Neural progenitor cell (in vitro differentiated cells): Measurements from ENCODE around the gene MN1. TPM values are rescaled to one million over a fixed set of nuclear protein-coding genes. Genes with fewer than 3 reads are reported as not detected.

Source experiments
- DNase-seq: peaks from one replicate; pipeline ENCODE4 v3.0.0-alpha.2; 2016; ENCODE audit warnings: low spot score
- H2AFZ ChIP-seq: fragments of 200-600 bp; sonication (generic); replicated peaks from 2 replicates; pipeline ENCODE4 v1.6.1; 2016; ENCODE audit warnings: antibody characterized with exemption
- H3F3A ChIP-seq: fragments of 200-600 bp; sonication (generic); 2 replicates; pipeline ENCODE4 v1.6.1; 2016; ENCODE audit warnings: antibody characterized with exemption, low read depth
- H3K27ac ChIP-seq: fragments of 200-600 bp; sonication (generic); 2 replicates; pipeline ENCODE4 v1.5.1; 2016; ENCODE audit warnings: mild to moderate bottlenecking
- H3K27me3 ChIP-seq: fragments of 200-600 bp; sonication (generic); 2 replicates; pipeline ENCODE4 v1.6.1; 2016; ENCODE audit warnings: mild to moderate bottlenecking, moderate library complexity
- H3K36me3 ChIP-seq: fragments of 200-600 bp; sonication (generic); 2 replicates; pipeline ENCODE4 v1.5.1; 2016
- H3K4me1 ChIP-seq: fragments of 200-600 bp; sonication (generic); 2 replicates; pipeline ENCODE4 v1.6.1; 2016; ENCODE audit warnings: mixed run types
- H3K4me2 ChIP-seq: fragments of 200-600 bp; sonication (generic); 2 replicates; pipeline ENCODE4 v1.6.1; 2016
- H3K4me3 ChIP-seq: fragments of 200-600 bp; sonication (generic); 2 replicates; pipeline ENCODE4 v1.5.1; 2016
- H3K79me2 ChIP-seq: fragments of 200-600 bp; sonication (generic); 2 replicates; pipeline ENCODE4 v1.6.1; 2016; ENCODE audit warnings: low read depth
- H3K9ac ChIP-seq: fragments of 200-600 bp; sonication (generic); 2 replicates; pipeline ENCODE4 v1.6.1; 2016
- H3K9me3 ChIP-seq: fragments of 200-600 bp; sonication (generic); 2 replicates; pipeline ENCODE4 v1.5.1; 2016; ENCODE audit warnings: low read depth
- H4K20me1 ChIP-seq: fragments of 200-600 bp; sonication (generic); 2 replicates; pipeline ENCODE4 v1.6.1; 2016; ENCODE audit warnings: low read depth
- H3K27ac Mint-ChIP-seq: 3 replicates; pipeline ENCODE4 v1.8.0; 2021; ENCODE audit warnings: mixed read lengths
- H3K27me3 Mint-ChIP-seq: 2 replicates; pipeline ENCODE4 v1.8.0; 2022; ENCODE audit warnings: low read depth, mild to moderate bottlenecking, inconsistent platforms, moderate library complexity, mixed read lengths; ENCODE audit not compliant: insufficient read depth
- H3K36me3 Mint-ChIP-seq: 3 replicates; pipeline ENCODE4 v1.8.0; 2021; ENCODE audit warnings: mixed read lengths
- H3K4me1 Mint-ChIP-seq: 3 replicates; pipeline ENCODE4 v1.8.0; 2021; ENCODE audit warnings: mixed read lengths
- H3K4me3 Mint-ChIP-seq: 3 replicates; pipeline ENCODE4 v1.8.0; 2021; ENCODE audit warnings: mild to moderate bottlenecking, moderate library complexity, mixed read lengths
- H3K9me3 Mint-ChIP-seq: 3 replicates; pipeline ENCODE4 v1.8.0; 2020; ENCODE audit warnings: mixed read lengths
- EZH2 ChIP-seq: fragments of 200-600 bp; sonication (generic); IDR thresholded peaks from 2 replicates; pipeline ENCODE4 v1.6.1; 2017; ENCODE audit warnings: antibody characterized with exemption, mild to moderate bottlenecking, moderate library complexity
- EZH2phosphoT487 ChIP-seq: fragments of 200-600 bp; sonication (generic); IDR thresholded peaks from 2 replicates; pipeline ENCODE4 v1.6.1; 2017; ENCODE audit warnings: antibody characterized with exemption
- total RNA-seq: library from RNA; depleted of rRNA; stranded (reverse); fragments of >200 nt; gene quantifications from 2 replicates; pipeline ENCODE4 v1.2.3, GENCODE V29; 2015; ENCODE audit warnings: low replicate concordance
- TF ChIP-seq, protein P1 (sequence below): fragments of 200-600 bp; sonication (generic); IDR thresholded peaks from 2 replicates; pipeline ENCODE4 v1.5.1; 2017; ENCODE audit warnings: antibody characterized with exemption, mild to moderate bottlenecking

MN1 gene
- total RNA-seq, 1 donor from 2014 or later, result 13.3 TPM

DNA sequence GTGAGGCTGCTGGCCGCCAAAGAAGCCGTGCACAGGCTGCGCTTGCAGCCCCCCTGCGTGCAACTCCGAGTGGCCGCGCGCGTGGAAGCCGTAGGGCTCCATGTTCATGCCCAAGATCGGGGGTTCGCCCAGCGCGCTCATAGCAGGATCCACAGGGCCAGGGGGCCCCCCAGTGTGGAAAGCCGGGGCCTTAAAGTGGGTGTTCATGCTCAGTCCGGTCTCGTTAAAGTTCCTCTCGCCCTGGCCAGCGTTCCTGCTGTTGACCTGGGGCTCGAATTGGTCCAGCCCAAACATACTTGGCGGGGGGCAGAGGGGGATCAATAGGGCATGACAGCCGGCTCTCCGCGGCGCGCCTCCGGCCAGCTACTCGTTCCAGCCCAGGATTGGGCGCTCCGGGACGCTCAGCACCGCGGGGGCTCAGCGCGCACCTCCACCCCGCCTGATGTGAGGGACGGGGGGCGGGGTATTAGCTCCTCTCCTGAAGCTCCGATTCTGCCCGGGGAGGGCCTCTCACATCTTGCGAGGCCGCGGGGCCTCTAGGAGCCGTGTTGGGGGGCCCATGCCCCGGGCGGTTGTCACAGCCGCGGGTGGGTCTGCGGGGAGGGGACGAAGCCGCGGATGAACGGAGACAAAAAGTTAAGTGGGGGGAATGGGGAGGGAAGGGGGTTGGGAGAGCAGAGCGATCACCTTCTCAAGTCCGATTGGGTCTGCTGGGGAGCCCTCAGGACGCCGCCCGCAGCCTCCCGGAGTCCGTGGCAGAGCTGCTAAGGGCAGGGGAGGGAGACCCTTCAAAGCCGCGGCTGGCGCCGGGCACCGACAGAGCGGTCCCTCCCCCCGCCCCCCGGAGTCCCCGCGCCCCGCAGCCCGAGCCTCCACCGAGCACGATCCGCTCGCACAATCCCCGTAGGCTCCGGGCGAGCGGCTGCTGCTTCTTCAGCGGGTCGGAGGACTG, 1.0 kb downstream of the MN1 start:
- Mint-ChIP-seq H3K36me3 (peaks cover 10% of the 10 kb centered on the region), H3K4me1 (peaks cover 49% of the 10 kb centered on the region), H3K9me3 (no peaks in the 10 kb centered on the region), H3K27me3 (peaks cover 13% of the 10 kb centered on the region), H3K4me3 (peak overlapping the region; percentile 86), H3K27ac (no peak overlapping the region)
- Histone ChIP-seq H3K4me3 (peak overlapping the region; percentile 68), H3K36me3 (no peaks in the 10 kb centered on the region), H4K20me1 (peaks cover 53% of the 10 kb centered on the region), H3K4me2 (peak overlapping the region; percentile 93), H2AFZ (no peak overlapping the region), H3K27me3 (peaks cover 62% of the 10 kb centered on the region), H3K27ac (no peak overlapping the region), H3K9ac (peak overlapping the region; percentile 5), H3K4me1 (peaks cover 74% of the 10 kb centered on the region), H3K9me3 (no peaks in the 10 kb centered on the region), H3K79me2 (peaks cover 61% of the 10 kb centered on the region), H3F3A (peaks cover 26% of the 10 kb centered on the region)
- peak; percentile 77 for DNase-seq
- TF ChIP-seq, protein P1, sequence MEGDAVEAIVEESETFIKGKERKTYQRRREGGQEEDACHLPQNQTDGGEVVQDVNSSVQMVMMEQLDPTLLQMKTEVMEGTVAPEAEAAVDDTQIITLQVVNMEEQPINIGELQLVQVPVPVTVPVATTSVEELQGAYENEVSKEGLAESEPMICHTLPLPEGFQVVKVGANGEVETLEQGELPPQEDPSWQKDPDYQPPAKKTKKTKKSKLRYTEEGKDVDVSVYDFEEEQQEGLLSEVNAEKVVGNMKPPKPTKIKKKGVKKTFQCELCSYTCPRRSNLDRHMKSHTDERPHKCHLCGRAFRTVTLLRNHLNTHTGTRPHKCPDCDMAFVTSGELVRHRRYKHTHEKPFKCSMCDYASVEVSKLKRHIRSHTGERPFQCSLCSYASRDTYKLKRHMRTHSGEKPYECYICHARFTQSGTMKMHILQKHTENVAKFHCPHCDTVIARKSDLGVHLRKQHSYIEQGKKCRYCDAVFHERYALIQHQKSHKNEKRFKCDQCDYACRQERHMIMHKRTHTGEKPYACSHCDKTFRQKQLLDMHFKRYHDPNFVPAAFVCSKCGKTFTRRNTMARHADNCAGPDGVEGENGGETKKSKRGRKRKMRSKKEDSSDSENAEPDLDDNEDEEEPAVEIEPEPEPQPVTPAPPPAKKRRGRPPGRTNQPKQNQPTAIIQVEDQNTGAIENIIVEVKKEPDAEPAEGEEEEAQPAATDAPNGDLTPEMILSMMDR, result no peak
- TF ChIP-seq EZH2phosphoT487 (no peak), EZH2 (no peak)

- Mint-ChIP-seq H3K27me3 (peaks cover 9% of the 10 kb centered on the region), H3K36me3 (peaks cover 10% of the 10 kb centered on the region), H3K27ac (no peak overlapping the region), H3K9me3 (no peaks in the 10 kb centered on the region), H3K4me1 (peaks cover 50% of the 10 kb centered on the region), H3K4me3 (peak overlapping the region; percentile 86)
- H3K27ac ChIP-seq, result no peak overlapping the region
- H3K36me3 ChIP-seq, result no peaks in the 10 kb centered on the region
- peaks cover 79% of the 10 kb centered on the region for H3K4me1 ChIP-seq
- no peak overlapping the region for H2AFZ ChIP-seq
- H3K27me3 ChIP-seq, result peaks cover 64% of the 10 kb centered on the region
- no peak overlapping the region for H3K9ac ChIP-seq
- peaks cover 59% of the 10 kb centered on the region for H4K20me1 ChIP-seq
- H3K4me3 ChIP-seq, result peak overlapping the region; percentile 68
- peak; percentile 60 for DNase-seq
- peaks cover 68% of the 10 kb centered on the region for H3K79me2 ChIP-seq
- TF ChIP-seq, protein P1, result no peak
- no peak for TF ChIP-seq EZH2
- no peak for TF ChIP-seq EZH2phosphoT487
- peaks cover 32% of the 10 kb centered on the region for H3F3A ChIP-seq
- no peaks in the 10 kb centered on the region for H3K9me3 ChIP-seq
- peak overlapping the region; percentile 93 for H3K4me2 ChIP-seq
Measured at GRCh38 chr22:27799827-27800249, 1.7 kb downstream of the MN1 start.

- Histone ChIP-seq H3K4me3 (peak overlapping the region; percentile 68), H2AFZ (no peak overlapping the region), H3K9ac (no peak overlapping the region), H3K27me3 (peaks cover 64% of the 10 kb centered on the region), H3K27ac (no peak overlapping the region), H3K9me3 (no peaks in the 10 kb centered on the region), H3F3A (peaks cover 39% of the 10 kb centered on the region), H4K20me1 (peaks cover 66% of the 10 kb centered on the region), H3K79me2 (peaks cover 74% of the 10 kb centered on the region), H3K4me1 (peaks cover 80% of the 10 kb centered on the region), H3K36me3 (no peaks in the 10 kb centered on the region), H3K4me2 (peak overlapping the region; percentile 93)
- Mint-ChIP-seq H3K27me3 (peaks cover 9% of the 10 kb centered on the region), H3K4me1 (peaks cover 51% of the 10 kb centered on the region), H3K36me3 (peaks cover 10% of the 10 kb centered on the region), H3K9me3 (no peaks in the 10 kb centered on the region), H3K4me3 (peak overlapping the region; percentile 79), H3K27ac (peak overlapping the region; percentile 57)
- peak; percentile 63 for DNase-seq
- TF ChIP-seq EZH2 (peak; percentile 31), EZH2phosphoT487 (peak; percentile 29)
- TF ChIP-seq, protein P1, result no peak
Measured at GRCh38 chr22:27799015-27799826, 2.3 kb downstream of the MN1 start.
